GM19455 (cell line): Measurements from ENCODE around the gene LPP.

Experiments used
- ATAC-seq: cut with Tn5 transposase; IDR thresholded peaks from one replicate; pipeline ENCODE4 v1.9.1; 2021; ENCODE audit not compliant: unreplicated experiment

The LPP gene

DNA sequence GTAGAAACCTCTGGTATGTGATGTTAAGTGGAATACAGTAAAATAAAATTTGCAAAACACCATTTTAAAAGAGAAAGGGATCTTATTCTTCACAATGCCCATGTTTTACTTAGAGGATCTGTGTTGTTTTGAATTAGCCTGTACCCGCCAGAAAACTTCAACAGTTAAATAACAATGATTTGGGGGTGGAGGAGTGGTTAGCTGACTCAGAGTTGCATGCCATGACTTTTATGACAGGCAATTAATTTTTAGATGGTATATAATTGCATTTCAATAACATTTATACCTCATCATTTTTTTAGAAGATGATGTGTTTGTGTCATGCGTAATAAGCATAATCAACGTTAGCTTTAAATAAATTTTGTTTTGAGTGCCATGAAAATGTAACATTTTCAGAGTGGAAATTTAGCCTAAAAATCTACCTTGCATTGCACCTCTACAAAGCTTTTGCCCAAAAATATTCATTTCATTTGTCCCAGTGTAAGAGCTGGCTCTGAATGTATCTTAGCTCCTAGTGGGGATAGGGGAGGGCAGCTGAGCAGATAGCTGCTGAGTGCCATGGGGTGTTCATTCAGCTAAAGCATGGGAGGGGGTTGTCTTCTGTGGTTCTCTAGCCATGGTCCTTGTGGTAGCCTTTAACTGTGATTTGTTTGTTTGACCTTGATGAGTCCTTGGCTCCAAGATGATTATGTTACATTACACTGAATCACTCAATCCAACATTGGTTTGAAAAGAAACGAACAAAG, 379.8 kb downstream of the LPP start:
- no peak for ATAC-seq

DNA sequence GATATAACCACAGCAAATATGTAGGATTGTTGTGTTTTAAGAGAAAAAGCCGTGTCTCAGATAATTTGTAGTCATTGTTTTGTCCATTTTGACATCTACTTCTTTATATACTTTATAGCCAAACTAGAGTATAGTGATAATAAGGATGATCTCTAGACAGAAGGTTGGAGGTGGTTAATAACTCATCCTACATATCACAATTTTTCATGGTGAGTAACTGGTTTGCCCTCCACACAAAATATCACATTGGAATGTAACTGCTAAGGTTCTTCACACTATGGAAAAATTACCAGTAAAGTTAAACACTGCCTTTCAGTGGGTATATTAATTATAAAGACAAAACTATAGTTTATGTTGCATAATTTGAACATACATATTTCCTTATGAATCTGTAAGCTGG, 380.7 kb downstream of the LPP start:
- no peak for ATAC-seq

DNA sequence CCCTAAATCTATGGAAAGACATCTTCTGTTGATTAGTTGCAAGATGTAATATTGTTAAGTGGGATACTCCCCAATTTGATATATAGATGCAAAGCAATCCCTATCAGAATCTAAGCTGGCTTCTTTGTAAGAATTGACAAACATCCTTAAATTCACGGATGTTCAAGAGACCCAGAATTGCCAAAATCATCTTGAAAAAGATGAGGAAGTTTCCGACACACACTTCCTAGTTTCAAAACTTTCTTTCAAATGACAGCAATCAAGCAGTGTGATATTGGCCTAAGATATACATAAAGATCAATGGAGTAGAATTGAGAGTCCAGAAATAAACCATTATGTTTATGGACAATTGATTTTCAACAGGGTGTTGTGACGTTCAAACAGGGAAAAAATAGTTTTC, 383.6 kb downstream of the LPP start:
- ATAC-seq, result no peak

DNA sequence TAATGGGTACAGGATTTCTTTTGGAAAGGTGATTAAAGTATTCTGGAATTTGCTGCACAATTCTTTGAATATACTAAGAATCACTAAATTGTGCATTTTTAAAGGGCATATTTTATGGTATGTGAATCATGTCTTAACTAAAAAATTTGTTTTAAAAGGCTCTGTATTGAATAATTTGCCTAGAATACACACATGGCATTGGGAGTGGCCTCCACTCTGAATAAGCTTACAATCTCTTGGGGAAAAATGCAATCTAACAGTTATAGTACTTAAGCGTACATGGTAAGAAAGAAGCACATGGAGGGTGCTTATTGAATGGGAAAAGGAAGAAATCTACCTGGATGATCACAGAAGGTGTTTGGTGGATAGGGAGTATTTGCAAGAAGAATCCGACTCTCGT, 385.1 kb downstream of the LPP start:
- ATAC-seq, result no peak

DNA sequence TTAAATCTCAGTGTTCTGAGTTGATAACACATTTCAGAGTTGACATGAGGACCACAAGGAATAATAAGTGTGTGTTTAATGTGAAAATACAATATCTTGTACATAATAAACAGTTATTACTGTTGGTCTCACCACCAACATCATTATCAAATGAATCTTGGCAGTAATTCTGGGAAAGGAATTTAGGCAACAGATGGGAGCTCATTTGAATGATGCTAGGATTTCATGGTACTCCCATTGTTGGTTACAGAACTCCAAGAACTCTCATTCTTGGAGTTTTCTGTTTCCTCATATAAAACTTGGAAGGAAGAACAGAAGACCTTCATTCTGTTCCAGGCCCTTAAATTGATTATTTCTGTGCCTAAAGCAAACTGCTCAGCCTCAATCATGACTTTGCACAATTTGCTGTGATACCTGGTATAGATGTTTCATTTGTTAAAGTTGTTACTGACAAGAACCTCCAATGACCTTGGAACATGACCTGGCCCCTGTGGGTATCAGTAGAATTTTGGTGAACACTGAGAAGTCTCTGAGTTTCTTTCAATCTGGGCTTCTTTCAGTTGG, 385.8 kb downstream of the LPP start:
- no peak for ATAC-seq

DNA sequence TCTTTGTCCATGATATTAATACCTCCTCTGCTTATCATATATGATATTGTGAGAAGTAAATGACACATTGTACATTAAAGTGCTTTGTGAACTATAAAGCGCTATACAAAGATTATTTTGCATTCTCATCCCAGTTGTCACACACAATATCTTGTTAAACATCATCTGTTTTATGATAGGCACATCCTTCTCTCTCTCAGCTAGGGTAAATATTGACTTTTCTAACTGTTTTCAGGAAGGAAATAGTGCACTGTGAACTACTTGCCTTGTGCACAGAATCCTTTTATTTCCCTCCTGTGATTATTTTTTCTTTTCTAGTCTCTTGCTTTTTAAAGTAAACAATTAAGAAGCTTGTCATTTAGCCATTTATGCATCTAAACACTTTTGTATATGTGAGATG, 388.2 kb downstream of the LPP start:
- no peak for ATAC-seq

DNA sequence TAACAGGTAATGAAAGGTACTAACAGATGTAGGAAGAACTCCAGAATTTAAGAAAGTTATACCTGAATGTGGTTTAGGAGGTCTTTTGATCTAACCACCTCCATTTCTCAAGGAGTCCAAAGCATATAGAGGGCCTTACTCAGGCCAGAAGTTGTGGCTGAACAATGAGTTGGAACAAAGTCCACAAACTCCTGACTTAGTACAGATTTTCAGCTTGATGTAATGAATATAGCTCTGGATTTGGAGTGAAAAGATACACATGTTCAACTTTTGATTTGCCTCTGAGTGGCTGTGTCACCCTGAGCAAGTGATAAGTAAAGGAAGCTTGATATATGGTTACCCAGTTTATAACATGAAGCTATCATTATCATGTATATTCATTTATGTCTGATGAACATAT, 390.1 kb downstream of the LPP start:
- no peak for ATAC-seq

DNA sequence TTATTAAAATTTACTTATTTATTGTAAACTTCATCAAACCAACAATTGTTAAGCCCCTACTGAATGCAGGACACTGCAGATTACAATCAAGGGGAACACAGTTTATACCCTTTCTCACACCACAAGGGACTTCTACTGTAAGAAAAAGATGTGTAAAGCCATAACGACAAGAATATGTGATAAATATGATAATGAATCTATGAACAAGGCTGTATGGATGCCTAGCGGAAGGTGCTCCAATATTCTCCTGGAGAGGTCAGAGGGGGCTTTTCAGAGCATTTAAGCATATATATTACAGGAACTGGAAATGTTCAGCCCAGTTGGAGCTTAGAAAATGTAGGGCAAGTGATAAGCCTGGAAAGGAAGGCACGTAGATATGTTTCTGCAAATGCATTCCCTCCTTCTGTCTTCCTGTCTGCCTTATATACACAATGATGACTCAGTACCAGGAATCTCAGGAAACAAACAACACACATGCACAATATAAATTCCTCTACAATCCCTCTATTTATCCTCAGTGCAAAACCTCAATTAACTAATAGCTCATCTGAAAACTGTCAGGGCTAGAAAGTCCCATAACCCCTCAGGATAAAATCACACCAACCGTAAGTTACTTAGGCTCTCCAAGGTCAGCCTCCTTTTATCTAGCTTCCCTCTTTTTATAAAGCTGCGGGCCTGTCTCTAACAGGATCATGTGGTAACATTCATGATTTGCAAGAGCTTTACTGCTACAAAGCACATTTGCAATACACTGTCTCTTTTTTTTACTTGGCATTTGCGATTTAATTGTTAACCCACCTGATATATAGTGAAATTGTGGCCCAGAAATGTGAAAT, 393.1 kb downstream of the LPP start:
- no peak for ATAC-seq

DNA sequence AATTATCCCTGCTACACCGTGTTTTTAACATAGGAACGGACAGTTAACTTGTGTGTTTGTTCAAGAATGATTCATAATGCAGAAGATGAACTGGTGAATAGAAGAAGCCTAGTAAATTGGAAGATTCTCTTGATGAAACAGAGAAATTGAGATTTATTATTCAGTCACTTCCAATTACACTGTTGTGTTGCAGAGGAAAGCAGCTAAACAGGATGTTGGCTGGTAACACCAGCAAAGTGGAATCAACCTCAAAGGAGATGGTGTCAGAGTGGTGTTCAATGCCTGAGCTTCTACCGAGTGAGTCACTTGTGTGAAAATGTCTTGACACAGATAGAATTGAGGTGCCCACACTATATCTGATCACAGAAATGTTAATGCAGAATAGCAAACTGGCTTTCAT, 399.6 kb downstream of the LPP start:
- no peak for ATAC-seq

DNA sequence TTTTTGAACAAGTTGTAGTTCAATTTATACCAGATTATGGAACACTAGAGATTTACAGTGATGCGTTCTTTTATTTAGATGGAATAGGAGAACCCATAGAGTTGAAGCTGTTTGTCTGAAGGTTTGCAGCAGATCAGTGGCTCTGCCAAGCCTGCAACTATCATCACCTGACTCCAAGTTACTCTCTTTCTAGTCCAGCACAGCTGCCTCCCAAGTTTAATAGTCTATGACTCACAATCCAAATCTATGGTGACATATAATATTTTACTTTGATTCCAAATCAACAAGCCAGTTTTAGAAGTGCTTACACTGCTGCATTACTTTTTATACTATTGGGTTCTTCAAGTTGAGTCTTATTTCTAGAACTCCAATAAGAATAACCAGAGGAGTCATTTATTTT, 400.4 kb downstream of the LPP start:
- no peak for ATAC-seq

DNA sequence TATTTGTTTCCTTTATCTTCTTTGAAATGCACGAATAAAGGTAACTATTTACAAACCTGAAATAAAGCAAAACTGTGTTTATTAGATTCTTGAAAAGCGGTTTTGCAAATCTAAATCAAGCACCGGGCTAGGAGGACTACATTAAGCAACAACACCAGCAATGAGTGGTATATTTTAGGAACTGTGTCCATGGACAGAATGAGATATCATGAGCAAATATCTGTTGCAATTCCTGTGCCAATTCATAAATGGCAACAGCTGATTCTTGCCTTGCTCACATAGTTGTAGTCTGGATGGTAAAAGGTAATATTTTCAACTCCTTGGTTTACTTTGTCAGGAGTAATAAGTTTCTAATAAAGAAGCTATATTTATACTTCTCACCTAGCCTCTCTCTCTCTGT, 403.3 kb downstream of the LPP start:
- no peak for ATAC-seq

DNA sequence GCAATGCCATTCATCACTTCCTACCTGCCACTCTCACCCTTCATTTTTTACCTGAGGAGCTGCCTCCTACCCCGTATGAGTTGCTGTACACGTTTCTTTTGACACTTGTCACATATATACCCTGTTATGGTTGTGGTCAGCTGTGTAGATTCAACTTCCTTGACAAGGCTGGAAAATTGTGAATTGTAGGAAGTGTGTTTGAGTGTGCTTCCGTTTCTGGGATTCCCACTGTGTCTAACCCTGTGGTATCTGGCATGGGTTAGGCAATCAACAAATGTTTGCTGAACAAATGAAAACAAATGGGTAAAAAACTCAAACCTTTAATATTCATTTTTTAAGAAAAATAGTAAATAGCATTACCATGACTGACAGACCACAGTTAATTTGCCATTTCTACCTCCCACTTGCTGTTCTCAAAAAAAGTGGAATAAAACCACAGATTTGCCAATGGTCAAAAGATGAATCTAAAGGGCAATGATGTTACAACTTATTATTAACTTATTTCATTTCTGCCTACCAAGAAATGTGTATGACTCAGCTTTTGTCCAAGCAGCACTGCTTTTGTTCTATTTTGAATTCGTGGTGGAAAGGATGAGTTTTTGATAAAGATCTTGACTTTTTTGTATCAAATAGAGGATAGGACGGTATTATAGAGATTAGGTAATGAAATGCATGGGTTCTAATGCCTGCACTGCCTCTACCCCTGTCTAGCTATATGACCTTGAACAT, 404.6 kb downstream of the LPP start:
- no peak for ATAC-seq

DNA sequence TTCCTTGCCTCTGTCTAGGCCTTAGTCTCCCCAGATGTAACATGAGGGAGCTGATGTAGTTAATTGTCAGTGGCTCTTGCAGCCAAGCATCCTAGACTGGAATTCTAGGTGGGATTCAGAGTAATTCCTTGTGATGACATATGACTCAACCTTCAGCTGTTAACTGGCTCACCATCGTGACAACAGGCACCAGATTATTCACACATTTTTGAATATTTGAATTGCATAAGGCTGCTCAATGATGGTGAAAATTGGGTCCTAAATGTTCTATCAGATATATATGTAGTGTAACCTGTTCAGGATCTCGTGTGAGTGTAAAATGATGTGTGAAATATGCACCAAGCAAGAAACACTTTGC, 405.1 kb downstream of the LPP start:
- ATAC-seq, result no peak

DNA sequence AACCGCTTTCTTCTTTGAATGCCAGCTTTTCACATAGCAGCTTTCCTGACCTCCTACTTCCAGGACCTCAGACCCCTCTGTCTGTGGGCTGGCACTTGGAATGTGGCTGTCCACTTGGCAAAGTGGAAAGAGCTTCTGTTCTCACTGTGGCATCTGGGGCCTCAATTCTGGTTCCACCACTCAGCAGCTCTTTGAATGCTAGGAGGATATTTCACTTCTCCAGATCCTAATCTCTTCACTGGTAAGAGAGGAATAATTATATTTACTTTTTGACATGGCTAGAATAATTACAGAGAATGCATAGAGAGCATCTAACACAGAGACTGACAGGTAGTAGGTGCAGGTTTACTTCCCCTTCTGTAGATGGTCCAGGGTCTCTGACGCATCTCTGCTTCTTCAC, 405.9 kb downstream of the LPP start:
- no peak for ATAC-seq

DNA sequence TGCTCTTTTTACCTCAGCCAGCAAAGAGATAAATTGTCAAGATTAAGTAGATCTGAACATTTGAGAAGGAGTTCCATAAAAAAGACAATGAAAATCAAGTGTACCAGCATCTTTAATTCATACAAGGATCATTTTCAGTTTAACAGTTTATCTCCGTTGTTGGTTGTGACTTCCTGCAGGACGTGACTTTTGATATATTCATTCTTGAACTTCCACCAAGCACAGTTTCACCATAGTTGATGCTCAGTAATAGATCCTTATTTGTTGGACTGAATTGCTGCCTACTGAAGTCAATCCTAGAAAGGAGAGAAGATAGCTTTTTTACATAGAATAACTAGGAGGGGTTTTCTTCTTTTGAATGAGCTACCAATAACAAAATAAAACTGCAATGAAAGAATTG, 408.2 kb downstream of the LPP start:
- no peak for ATAC-seq

DNA sequence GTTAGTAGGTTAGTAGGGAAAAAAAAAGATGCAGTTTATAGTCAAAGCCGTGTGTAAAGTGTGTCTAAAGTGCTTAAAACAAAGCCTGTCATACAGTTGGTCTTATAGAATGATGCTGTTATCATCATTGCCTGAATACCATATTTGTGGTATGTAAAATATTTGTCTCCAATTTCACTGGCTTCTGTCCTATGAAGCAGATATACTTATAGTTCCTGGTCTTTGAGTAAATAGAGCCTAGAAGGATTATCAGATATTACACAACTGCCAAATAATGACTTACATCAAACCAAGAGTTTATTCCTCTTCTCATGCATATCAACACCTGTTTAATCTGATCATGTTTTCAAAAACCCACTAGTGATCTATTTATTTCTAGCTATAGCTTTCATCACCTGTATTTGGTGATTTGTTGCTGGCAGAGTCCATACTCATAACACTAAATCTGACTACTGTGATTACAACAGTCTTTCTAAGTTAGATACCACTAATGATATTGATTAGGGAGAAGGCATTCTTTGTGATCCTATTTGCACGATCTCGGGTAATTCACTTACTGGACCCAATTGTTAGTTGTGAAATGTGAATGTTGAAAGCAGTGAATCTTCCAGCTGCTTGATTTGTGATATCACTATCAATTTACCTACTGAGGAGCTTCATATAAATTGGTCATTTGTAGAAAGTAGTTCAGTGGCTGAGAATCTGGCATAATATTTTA, 413.7 kb downstream of the LPP start:
- no peak for ATAC-seq

DNA sequence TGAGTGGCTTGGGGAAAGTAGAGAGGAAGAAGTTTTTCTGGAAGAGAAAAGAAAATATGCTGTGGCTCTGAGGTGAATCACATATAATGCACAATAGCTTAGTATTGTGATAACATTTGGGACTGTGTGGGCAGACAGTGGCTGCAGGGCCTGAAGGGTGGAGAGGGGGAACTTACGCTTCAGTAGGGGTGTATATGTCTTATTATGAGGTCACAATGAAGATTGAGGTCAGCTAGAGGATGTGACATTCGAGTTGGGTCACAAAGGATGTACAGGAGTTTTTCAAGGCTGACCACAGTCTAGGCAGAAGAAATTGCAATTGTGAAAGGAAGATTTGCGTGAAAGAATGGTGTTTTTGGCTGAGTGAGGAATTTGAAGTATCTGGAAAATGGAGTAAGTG, 414.8 kb downstream of the LPP start:
- ATAC-seq, result no peak

DNA sequence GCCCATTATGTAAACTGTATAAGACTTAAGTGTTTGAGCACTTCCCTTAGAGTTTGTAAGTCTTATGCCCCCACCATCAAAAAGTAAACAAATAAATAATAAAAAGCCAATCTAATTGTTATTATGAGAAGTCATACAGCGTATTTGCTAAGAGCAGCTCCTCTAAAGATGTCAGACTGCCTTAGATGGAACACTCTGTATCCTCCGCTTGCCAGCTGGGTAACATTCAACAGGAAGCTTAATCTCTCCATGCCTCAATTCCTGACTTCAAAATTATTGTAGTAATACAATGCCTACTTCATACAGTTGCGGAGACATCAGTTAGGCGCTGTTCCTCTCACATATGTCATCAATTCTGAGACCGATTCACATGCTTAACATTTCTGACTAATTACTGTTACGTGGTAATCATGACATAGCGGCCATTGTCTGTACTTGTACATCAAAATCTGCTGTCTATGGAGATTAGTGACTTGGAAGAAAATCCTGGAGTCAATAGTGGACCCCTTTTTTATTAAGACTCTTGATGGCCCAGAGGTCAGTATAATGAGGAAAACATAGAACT, 417.7 kb downstream of the LPP start:
- no peak for ATAC-seq

DNA sequence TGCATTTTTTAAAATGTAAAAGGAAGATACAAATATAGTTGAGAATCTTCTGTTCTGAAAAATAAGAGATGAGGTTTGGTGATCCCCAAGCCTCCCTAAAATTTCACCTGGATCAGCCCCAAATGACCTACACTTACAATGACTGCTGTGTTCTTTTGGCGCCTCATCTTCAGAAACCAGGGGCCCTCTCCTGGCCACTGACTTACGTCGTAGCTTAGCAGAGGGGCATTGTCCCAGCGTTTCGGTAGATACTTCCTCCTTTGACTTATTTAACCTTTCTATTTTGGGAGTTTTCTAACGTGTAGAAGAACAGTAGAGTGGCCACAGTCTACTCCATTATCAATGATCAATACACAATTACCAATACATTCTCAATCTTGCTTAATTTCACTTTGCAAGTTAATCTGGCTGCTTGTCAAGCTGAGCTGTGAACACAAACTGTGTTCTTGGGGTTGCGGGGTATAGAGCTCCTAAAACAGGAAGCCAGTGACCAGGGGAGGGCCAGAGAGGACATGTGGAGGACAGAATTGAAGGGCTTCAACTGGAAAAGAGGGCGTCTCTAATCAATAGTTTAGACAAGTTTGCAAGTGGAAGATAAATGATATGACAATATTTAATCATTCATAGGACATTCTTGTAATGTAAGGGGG, 419.5 kb downstream of the LPP start:
- no peak for ATAC-seq

DNA sequence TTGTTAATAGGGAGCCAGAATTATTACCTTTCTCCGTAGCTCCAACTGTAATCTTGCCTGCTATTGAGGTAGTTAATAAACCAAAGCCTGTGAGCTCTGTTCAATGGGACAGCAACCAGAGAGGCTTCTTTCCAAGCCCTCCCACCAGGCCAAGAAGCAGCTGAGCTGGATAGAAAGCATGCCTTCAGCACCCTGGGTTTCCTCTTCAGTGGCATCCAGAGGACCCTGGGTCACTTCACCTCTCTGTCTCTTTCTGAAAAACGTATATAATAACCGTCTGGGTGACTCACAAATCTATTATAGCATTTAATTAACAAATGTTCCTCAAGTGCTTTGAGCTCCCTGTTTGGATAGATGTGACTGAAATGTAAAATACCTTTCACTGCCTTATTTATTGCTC, 420.0 kb downstream of the LPP start:
- ATAC-seq, result no peak
